ENCODE data around the gene PIEZO1.
"Not testable (repeated sequence)": the region's sequence is repeated elsewhere in the genome, so short reads cannot be mapped to it uniquely, and the experiment has no call there.

PIEZO1 gene

DNA sequence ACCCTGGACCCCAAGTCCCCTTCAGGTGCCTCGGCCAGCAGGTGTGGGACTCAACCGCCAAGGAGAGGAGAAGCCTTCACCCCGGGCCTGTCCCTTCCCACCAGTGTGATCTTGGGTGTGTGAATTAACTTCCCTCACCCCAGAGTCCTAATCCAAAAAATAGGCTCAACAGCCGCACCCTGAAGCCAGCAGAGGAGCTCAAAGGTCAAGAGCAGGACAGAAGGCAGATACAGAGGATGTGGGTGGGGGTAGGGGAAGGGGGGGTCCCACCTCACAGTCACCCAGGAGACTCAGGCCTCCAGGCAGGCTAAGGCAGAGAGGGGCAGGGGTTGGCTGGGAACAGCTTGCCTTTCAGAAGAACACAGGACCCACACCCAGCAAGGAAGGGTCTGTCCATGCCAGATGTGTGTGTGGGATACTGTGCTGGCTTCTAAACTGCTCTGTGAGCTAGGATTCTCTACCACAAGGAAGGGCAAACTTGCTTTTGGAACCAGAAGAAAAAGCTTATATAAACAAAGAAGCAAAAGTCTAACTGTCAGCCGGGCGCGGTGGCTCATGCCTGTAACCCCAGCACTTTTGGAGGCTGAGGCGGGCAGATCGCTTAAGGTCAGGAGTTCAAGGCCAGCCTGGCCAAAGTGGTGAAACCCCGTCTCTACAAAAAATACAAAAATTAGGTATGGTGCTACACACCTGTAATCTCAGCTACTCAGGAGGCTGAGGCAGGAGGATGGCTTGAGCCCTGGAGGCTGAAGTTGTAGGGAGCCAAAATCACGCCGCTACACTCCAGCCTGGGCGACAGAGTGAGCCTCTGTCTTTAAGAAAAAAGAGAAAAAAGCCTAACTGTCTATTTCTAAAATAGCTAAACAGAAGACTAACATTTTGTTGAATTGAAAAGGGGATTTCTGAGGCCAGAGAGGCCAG, 4.6 kb downstream of the PIEZO1 start:
- no peak for FAIRE-seq

DNA sequence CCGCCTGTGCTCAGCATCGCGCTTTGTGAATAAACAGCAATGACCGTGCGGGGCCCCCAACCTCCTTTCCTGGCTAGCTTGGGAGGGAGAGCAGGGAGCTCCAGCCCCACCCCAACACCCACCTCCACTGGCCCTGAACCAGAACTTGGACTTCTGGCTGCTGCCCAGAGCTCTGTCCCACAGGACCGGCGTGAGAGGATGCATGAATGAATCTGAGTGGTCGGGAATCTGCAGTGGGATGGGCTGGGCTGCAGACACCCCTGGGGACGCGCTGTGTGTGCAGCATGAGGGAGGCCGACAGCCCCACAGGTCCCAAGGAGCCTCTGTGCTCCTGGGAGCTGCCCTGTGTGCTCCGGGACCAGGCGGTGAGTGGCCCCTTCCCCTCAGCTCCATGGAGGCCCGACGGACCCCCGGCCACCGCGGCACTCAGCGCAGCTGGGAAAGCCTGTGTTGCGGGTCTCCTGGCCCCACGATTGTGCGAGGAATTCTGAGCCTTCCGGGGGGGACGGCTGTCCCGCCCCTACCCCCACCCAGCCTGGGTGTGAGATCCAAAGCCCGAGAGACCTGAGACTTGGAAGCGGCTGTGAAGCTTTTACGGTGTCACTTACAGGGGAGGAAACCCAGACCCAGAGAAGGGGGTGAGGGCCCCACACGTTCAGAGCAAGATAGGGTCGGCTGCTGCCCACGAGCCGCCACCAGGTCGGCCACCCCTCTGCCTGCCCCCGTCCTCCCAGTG, 5.4 kb downstream of the PIEZO1 start:
- no peak for FAIRE-seq

DNA sequence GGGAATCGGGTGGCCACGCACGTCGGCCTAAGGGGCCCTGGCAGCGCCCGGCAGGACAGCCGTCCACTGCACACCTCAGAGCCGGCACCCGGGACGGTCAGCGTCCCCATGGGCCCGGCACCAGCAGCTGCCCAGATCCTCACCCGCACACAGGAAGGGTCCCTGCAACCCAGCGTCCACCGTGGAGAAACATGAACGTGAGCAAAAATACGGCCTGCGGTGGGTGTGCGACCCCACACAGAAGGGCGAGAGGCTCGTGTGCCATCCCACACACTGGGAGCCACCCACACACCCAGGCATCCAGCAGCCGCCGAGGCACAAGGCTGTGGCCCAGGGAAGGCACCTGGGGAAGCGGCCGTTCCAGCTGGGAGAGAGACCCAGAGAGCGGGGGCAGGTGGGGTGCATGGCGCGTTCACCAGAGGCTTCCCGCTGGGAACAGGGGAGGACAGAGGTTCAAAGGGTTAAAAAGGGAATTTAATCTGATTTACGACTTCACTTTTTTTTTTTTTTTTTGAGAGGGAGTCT, 6.4 kb downstream of the PIEZO1 start:
- no peak for FAIRE-seq

- no peak for FAIRE-seq
Measured at GRCh38 chr16:88778271-88778525, 6.8 kb downstream of the PIEZO1 start.

GRCh38 chr16:88777471-88778270, 7.3 kb downstream of the PIEZO1 start:
- FAIRE-seq: no peak

GRCh38 chr16:88775825-88776224, 9.2 kb downstream of the PIEZO1 start:
- no peak for FAIRE-seq

DNA sequence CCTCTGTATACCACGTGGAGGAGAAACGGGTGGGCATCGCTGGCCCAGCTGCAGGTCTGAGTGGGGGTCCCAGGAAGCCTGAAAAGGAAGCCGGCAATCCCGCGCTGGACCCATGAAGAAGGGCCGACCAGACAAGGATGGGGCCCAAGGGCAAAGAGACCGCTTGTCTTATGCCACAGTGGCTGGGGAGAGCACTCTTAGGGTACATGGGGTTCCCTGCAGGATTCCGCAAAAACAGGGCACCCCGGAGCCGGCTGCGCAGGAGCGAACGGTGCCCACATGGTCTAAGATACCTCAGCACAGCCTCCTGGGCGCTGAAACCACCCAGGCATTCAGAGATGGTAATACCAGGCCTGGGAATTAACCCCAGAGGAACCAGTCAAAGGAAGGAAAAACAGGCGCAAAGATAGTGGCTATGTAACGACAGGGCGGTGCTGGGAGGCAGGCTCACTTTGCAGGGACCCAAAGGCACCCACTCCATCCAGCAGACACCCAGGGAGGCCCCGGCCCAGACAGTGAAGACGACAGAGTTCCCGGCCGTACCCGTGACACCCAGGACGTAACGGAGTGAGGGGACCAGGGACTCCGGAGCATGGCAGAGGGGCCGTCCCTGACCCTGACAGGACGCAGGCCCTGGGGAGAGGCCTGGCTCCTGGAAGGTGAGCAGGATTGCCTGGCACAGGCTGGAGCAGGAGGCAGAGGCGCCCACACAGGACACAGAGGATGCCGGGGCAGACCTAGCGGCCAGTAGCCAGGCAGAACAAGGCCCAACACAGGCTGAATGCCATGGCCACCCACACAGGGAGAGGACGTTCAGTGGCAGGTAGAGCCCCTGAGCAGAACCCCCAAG, 10.3 kb downstream of the PIEZO1 start:
- no peak for FAIRE-seq

DNA sequence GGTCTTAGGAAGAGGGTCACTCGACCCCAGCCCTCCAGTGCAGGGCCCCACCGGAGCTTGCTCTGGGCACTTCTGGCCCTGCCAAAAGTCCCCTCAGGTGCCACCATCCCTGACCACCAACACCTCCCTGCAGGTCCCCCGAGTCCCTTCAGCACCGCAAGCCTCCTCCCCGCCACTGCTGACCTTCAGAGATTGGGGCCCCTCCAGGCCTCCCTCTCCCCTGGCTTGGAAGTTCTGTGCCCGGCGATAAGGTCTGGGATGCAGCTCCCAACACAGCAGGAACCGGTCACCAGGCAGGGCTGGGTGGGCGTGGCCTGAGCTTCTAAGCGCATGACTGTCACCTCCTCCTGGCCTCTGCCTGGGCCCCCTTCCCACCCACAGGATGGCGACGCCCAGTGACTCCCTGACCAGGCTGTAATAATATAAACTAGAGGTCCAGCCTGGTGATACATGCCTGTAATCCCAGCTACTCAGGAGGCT, 11.2 kb downstream of the PIEZO1 start:
- FAIRE-seq: no peak

DNA sequence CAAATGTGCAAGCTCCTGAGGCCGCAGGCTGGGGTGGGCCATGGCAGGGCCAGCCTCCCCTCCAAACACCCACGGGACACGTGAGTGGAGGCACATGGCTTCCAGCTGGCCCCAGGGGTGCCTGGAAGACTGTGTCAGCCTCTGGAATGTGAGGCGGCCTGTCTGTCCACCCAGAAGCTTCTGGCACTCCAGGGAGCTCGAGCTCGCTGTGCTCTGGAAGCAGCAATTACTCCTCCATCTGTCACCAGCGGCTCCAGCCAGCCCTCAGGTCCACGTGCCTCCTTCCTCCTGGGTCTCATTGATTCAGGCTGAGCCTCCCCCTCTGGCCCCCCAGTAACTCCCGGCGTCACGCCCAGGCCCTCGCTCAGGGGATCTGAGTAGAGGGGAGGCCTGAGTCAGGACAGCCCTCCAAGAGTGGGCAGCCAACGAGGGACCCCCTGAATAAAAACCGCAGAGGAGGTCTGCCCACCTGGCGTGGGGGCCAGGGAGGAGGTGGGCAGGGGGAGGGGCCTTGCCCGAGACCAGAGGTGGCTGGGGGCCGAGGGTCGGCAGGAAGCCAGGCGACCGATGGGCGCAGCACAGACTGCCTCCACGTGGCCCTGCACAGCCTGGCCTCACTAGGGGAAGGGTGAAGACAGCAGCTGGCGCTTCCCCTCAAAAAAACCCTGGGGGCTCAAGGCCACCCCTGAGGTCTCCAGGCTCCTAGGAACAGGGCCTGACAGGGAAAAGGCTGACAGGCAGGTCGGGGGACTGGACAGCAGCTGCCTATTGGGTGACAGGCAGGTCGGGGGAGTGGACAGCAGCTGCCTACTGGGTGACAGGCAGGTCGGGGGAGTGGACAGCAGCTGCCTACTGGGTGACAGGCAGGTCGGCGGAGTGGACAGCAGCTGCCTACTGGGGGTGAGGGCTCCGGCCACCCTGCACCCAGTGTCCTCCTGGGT, 11.9 kb downstream of the PIEZO1 start:
- FAIRE-seq: no peak

GRCh38 chr16:88771781-88772180, 13.2 kb downstream of the PIEZO1 start:
- not testable (repeated sequence) for FAIRE-seq

- no peak for FAIRE-seq
Measured at GRCh38 chr16:88771294-88771772, 13.7 kb downstream of the PIEZO1 start.

GRCh38 chr16:88770461-88771293, 14.3 kb downstream of the PIEZO1 start:
- peak; percentile 25 for FAIRE-seq

GRCh38 chr16:88769617-88770460, 15.2 kb downstream of the PIEZO1 start:
- no peak for FAIRE-seq

- no peak for FAIRE-seq
Measured at GRCh38 chr16:88768071-88768783, 16.8 kb downstream of the PIEZO1 start.

DNA sequence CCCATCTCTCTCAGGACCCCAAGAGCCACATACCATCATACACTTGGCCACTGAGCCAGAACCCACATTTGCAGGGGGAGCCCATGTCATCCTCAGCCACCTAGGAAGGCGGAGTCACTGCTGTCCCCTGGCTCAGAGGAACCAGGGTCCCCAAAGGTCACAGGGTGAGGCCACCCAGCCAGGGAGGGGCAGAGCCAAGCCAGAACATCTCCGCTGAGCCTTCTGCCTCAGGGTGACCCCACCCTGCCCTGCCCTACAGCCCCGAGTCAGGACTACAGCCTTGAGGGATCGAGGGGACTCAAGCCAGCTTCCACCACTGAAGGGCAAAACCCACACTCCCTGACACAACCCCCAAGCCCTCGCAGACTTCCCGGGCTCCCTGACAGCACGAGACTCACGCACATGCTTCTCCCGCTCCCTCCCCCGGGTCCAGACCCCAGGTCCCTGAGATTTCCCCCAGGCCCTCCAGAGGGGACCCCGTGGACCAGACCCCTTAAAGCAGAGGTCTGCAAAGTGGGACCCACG, 17.4 kb downstream of the PIEZO1 start:
- FAIRE-seq: no peak

GRCh38 chr16:88766975-88767374, 18.0 kb downstream of the PIEZO1 start:
- no peak for FAIRE-seq

- no peak for FAIRE-seq
Measured at GRCh38 chr16:88764913-88765349, 20.1 kb downstream of the PIEZO1 start.

- FAIRE-seq: no peak
Measured at GRCh38 chr16:88764080-88764479, 20.9 kb downstream of the PIEZO1 start.

All from G401.6 (cell line).